HG03342 (cell line): ENCODE data around the gene TENM4.

Source experiments
- ATAC-seq: cut with Tn5 transposase; IDR thresholded peaks from one replicate; pipeline ENCODE4 v1.9.1; 2021; ENCODE audit warnings: mild to moderate bottlenecking, moderate library complexity; ENCODE audit not compliant: unreplicated experiment

The TENM4 gene

GRCh38 chr11:78740199-78741071 lies 700.4 kb downstream of the TENM4 start:
- ATAC-seq, result no peak

- no peak for ATAC-seq
Measured at GRCh38 chr11:78737891-78738290, 702.9 kb downstream of the TENM4 start.

- ATAC-seq, result no peak
Measured at GRCh38 chr11:78737301-78737700, 703.5 kb downstream of the TENM4 start.

GRCh38 chr11:78735711-78736110 lies 705.1 kb downstream of the TENM4 start:
- ATAC-seq, result no peak

- ATAC-seq, result no peak
Measured at GRCh38 chr11:78733031-78733430, 707.8 kb downstream of the TENM4 start.

- no peak for ATAC-seq
Measured at GRCh38 chr11:78732246-78732645, 708.6 kb downstream of the TENM4 start.

GRCh38 chr11:78731027-78731426 lies 709.8 kb downstream of the TENM4 start:
- no peak for ATAC-seq

- no peak for ATAC-seq
Measured at GRCh38 chr11:78730267-78730824, 710.5 kb downstream of the TENM4 start.

GRCh38 chr11:78727816-78728215 lies 713.0 kb downstream of the TENM4 start:
- ATAC-seq, result no peak

- no peak for ATAC-seq
Measured at GRCh38 chr11:78725200-78725599, 715.6 kb downstream of the TENM4 start.

GRCh38 chr11:78722786-78723185 lies 718.0 kb downstream of the TENM4 start:
- no peak for ATAC-seq

GRCh38 chr11:78720281-78720989 lies 720.4 kb downstream of the TENM4 start:
- ATAC-seq, result no peak

GRCh38 chr11:78717041-78717440 lies 723.8 kb downstream of the TENM4 start:
- no peak for ATAC-seq

GRCh38 chr11:78715639-78716311 lies 725.1 kb downstream of the TENM4 start:
- no peak for ATAC-seq

GRCh38 chr11:78714539-78714938 lies 726.3 kb downstream of the TENM4 start:
- no peak for ATAC-seq

GRCh38 chr11:78711735-78712134 lies 729.1 kb downstream of the TENM4 start:
- no peak for ATAC-seq

- no peak for ATAC-seq
Measured at GRCh38 chr11:78710417-78710816, 730.4 kb downstream of the TENM4 start.

- no peak for ATAC-seq
Measured at GRCh38 chr11:78708388-78708787, 732.4 kb downstream of the TENM4 start.

GRCh38 chr11:78706551-78706950 lies 734.3 kb downstream of the TENM4 start:
- no peak for ATAC-seq

- ATAC-seq, result no peak
Measured at GRCh38 chr11:78704811-78705210, 736.0 kb downstream of the TENM4 start.

GRCh38 chr11:78699609-78700135 lies 741.2 kb downstream of the TENM4 start:
- no peak for ATAC-seq
